Peyer's patch (tissue), 4 donors: ENCODE measurements around the gene TMEM88. TPM values are rescaled to one million over a fixed set of nuclear protein-coding genes. Genes with fewer than 3 reads are reported as not detected.

Source experiments
- DNase-seq, 3 donors: peaks; one replicate each; pipeline ENCODE4 v3.0.0-alpha.2; 2017 to 2019
- H3K27ac ChIP-seq, 4 donors: fragments of 200-600 bp; sonication (generic); one replicate each; pipeline ENCODE4 v1.5.1; 2016 to 2019
- H3K27me3 ChIP-seq, 2 donors: fragments of 200-600 bp; sonication (generic); one replicate each; pipeline ENCODE4 v1.5.1; 2019
- H3K36me3 ChIP-seq, 3 donors: fragments of 200-600 bp; sonication (generic); one replicate each; pipeline ENCODE4 v1.5.1; 2016 to 2019
- H3K4me1 ChIP-seq, 4 donors: fragments of 200-600 bp; sonication (generic); one replicate each; pipeline ENCODE4 v1.5.1; 2016 to 2019
- H3K4me3 ChIP-seq, 4 donors: fragments of 200-600 bp; sonication (generic); 1 replicate in 3 of 4; 2 replicates in 1 of 4; pipeline ENCODE4 v1.5.1; 2016 to 2019; ENCODE audit warnings: mild to moderate bottlenecking in 1 of 4
- H3K9me3 ChIP-seq, 4 donors: fragments of 200-600 bp; sonication (generic); one replicate each; pipeline ENCODE4 v1.5.1; 2016 to 2019; ENCODE audit warnings: mild to moderate bottlenecking in 1 of 4
- CTCF ChIP-seq, 6 experiments: fragments of 450-650 bp in 4 of 6; fragments of 200-600 bp in 2 of 6; sonication (generic) in 1 of 6; IDR thresholded peaks; one replicate each; pipeline ENCODE4 v1.5.1; 2017 to 2019; ENCODE audit warnings: antibody characterized with exemption in 6 of 6, mild to moderate bottlenecking in 3 of 6, moderate library complexity in 1 of 6
- POLR2A ChIP-seq, 2 donors: fragments of 450-650 bp; IDR thresholded peaks; one replicate each; pipeline ENCODE4 v1.5.1; 2017; ENCODE audit warnings: antibody characterized with exemption in 2 of 2, mild to moderate bottlenecking in 2 of 2, moderate library complexity in 2 of 2
- total RNA-seq, 4 donors: library from RNA; depleted of rRNA; stranded (reverse); fragments of >200 nt; gene quantifications; one replicate each; pipeline ENCODE4 v1.1.0, GENCODE V29; 2016

Gene TMEM88
- total RNA-seq, 4 donors from 2014 or later, result 3.4 to 29.7 (median 12.9) TPM

- Histone ChIP-seq H3K4me1 (no peaks in the 10 kb centered on the region), H3K27me3 (no peaks in the 10 kb centered on the region), H3K27ac (no peak overlapping the region), H3K4me3 (no peak overlapping the region), H3K9me3 (no peaks in the 10 kb centered on the region), H3K36me3 (no peaks in the 10 kb centered on the region)
- no peak for DNase-seq
- no peak for TF ChIP-seq POLR2A (IDR thresholded peaks at IDR 0.05)
- TF ChIP-seq CTCF (IDR thresholded peaks at IDR 0.05), result no peak
Observed at GRCh38 chr17:7820231-7820630, 34.6 kb upstream of the TMEM88 start.

- TF ChIP-seq POLR2A (IDR thresholded peaks at IDR 0.05) (no peak), CTCF (IDR thresholded peaks at IDR 0.05) (no peak)
- no peak overlapping the region for H3K4me3 ChIP-seq
- H3K9me3 ChIP-seq, result no peaks in the 10 kb centered on the region
- H3K36me3 ChIP-seq, result no peaks in the 10 kb centered on the region
- no peak for DNase-seq
- H3K27me3 ChIP-seq, result no peaks in the 10 kb centered on the region
- no peaks in the 10 kb centered on the region for H3K4me1 ChIP-seq
- no peak overlapping the region for H3K27ac ChIP-seq
Observed at GRCh38 chr17:7822126-7822525, 32.7 kb upstream of the TMEM88 start.

GRCh38 chr17:7823581-7824001 lies 31.3 kb upstream of the TMEM88 start:
- no peak for TF ChIP-seq POLR2A (IDR thresholded peaks at IDR 0.05)
- Histone ChIP-seq H3K27ac (no peak overlapping the region), H3K4me1 (no peaks in the 10 kb centered on the region)

GRCh38 chr17:7824021-7824924 lies 30.6 kb upstream of the TMEM88 start:
- Histone ChIP-seq H3K36me3 (no peaks in the 10 kb centered on the region), H3K27ac (no peak overlapping the region), H3K9me3 (no peaks in the 10 kb centered on the region), H3K4me1 (no peaks in the 10 kb centered on the region), H3K4me3 (no peak overlapping the region), H3K27me3 (no peaks in the 10 kb centered on the region)
- TF ChIP-seq POLR2A (IDR thresholded peaks at IDR 0.05) (no peak), CTCF (IDR thresholded peaks at IDR 0.05) (no peak)
- DNase-seq, result no peak

More at GRCh38 chr17:7823581-7824001, 31.3 kb upstream of the TMEM88 start:
- Histone ChIP-seq H3K36me3 (no peaks in the 10 kb centered on the region), H3K9me3 (no peaks in the 10 kb centered on the region), H3K27me3 (no peaks in the 10 kb centered on the region), H3K4me3 (no peak overlapping the region)
- DNase-seq, result no peak

GRCh38 chr17:7825206-7825990 lies 29.5 kb upstream of the TMEM88 start:
- DNase-seq, result no peak
- Histone ChIP-seq H3K36me3 (no peaks in the 10 kb centered on the region), H3K4me3 (no peak overlapping the region), H3K27ac (no peak overlapping the region), H3K4me1 (no peaks in the 10 kb centered on the region), H3K9me3 (no peaks in the 10 kb centered on the region), H3K27me3 (no peaks in the 10 kb centered on the region)
- TF ChIP-seq POLR2A (IDR thresholded peaks at IDR 0.05), result no peak
- TF ChIP-seq CTCF (IDR thresholded peaks at IDR 0.05), result peak in 3 of 6 experiments; percentile 35 to 37 (median 35)

GRCh38 chr17:7830616-7831015 lies 24.2 kb upstream of the TMEM88 start:
- Histone ChIP-seq H3K9me3 (no peaks in the 10 kb centered on the region), H3K27me3 (no peaks in the 10 kb centered on the region), H3K4me1 (peaks cover 0 to 8% (median 3%) of the 10 kb centered on the region in 4 donors), H3K36me3 (no peaks in the 10 kb centered on the region), H3K27ac (no peak overlapping the region), H3K4me3 (no peak overlapping the region)
- no peak for DNase-seq
- TF ChIP-seq POLR2A (IDR thresholded peaks at IDR 0.05) (no peak), CTCF (IDR thresholded peaks at IDR 0.05) (no peak)
